SK-N-SH treated with all-trans-retinoic acid at 6 μM for 48 hours (cell line): ENCODE results near the gene DOCK9.

Experiments
- GLIS3 ChIP-seq: fragments of 250-450 bp; sonication (Bioruptor Pico); IDR thresholded peaks from 2 replicates; pipeline ENCODE4 v1.5.0; 2020; ENCODE audit warnings: mild to moderate bottlenecking, moderate library complexity
- TF ChIP-seq, protein P1 (sequence below): fragments of 250-450 bp; sonication (Bioruptor Pico); IDR thresholded peaks from 2 replicates; pipeline ENCODE4 v1.8.0; 2021; ENCODE audit warnings: low read depth, mild to moderate bottlenecking, moderate library complexity, borderline replicate concordance
- TF ChIP-seq, protein P2 (sequence below): fragments of 250-450 bp; sonication (Bioruptor Pico); IDR thresholded peaks from 2 replicates; pipeline ENCODE4 v1.8.0; 2020; ENCODE audit warnings: mild to moderate bottlenecking, moderate library complexity, borderline replicate concordance

DNA sequence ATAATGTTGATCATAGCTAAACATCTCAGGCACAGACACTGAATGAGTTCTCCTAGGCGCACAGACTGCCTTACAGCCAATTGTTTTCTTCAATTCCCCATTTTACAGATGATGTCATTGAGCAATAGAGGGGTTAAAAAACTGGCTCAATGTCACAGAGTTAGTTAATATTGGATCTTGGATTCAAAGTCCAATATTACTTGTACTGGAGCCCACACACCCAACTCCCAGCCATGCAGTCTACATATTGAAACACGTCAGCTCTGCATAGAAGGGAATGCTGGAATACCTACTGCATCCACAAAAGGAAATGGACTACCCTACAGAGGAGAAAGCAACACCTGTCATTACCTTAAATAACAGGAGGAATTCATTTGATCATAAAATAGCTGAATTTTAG lies 149.2 kb downstream of the DOCK9 start:
- TF ChIP-seq, protein P1, sequence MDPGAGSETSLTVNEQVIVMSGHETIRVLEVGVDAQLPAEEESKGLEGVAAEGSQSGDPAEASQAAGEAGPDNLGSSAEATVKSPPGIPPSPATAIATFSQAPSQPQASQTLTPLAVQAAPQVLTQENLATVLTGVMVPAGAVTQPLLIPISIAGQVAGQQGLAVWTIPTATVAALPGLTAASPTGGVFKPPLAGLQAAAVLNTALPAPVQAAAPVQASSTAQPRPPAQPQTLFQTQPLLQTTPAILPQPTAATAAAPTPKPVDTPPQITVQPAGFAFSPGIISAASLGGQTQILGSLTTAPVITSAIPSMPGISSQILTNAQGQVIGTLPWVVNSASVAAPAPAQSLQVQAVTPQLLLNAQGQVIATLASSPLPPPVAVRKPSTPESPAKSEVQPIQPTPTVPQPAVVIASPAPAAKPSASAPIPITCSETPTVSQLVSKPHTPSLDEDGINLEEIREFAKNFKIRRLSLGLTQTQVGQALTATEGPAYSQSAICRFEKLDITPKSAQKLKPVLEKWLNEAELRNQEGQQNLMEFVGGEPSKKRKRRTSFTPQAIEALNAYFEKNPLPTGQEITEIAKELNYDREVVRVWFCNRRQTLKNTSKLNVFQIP (CRISPR knock-in tag): no peak
- TF ChIP-seq GLIS3 (CRISPR knock-in tag): no peak
- TF ChIP-seq, protein P2, sequence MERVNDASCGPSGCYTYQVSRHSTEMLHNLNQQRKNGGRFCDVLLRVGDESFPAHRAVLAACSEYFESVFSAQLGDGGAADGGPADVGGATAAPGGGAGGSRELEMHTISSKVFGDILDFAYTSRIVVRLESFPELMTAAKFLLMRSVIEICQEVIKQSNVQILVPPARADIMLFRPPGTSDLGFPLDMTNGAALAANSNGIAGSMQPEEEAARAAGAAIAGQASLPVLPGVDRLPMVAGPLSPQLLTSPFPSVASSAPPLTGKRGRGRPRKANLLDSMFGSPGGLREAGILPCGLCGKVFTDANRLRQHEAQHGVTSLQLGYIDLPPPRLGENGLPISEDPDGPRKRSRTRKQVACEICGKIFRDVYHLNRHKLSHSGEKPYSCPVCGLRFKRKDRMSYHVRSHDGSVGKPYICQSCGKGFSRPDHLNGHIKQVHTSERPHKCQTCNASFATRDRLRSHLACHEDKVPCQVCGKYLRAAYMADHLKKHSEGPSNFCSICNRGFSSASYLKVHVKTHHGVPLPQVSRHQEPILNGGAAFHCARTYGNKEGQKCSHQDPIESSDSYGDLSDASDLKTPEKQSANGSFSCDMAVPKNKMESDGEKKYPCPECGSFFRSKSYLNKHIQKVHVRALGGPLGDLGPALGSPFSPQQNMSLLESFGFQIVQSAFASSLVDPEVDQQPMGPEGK (CRISPR knock-in tag): no peak
